ENCODE results near the gene XPNPEP3.
A peak's percentile ranks its signal among the peaks of the same experiment; 100 is the strongest.

XPNPEP3 gene

DNA sequence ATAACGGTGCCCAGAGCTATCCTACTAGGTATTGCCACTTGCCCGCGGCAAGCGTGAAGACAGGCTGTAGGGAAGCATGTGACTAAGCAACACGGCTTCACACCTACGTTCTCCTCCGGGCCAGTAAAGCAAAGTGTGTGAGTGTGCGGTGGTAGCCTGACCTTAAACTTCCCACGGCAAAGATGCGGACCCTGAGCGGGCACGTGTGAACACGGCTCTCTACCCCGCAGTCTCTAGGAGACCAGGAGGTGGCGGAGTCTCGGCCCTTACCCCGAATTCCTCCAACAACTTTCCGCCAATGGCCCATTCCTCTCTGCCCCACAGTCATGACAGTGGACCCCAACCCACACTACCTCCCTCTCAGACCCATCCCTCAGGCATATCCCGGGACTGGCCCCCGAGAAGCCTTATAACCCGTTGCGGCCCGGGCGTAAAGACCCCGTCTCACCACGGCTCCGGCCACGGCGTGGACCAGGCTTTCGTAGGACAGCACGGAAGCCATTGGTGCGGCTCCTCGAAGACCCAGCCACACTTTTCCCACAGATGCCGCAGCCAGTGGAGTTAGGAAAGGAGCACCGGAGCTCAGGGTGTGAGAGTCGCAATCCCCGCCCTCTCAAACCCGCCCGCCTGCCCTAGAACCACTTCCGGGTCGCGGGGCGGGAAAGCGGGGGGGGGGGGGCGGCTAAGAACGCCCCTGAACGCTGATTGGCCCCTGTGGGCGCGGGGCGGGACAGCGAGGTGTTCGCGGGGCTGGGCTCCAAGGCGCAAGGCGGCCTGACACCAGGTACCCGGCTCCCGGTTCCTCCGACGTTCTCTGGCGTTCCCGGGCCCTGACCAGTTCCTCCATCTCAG, 38.0 kb upstream of the XPNPEP3 start, which contains the start of gene SLC25A17:
Gene SLC25A17 (minus strand): TSS at position 600 of the 852 bp plus-strand sequence. CDS start 98 bp downstream, at position 502.
- no peak for TF ChIP-seq TAF1 (IDR thresholded peaks at IDR 0.05; ENCODE audit: borderline replicate concordance, insufficient read depth, low read length)
- TF ChIP-seq POLR2AphosphoS5 (IDR thresholded peaks at IDR 0.05; ENCODE audit: low read depth, low read length): peak; percentile 73

GRCh38 chr22:40819599-40820140, 37.3 kb upstream of the XPNPEP3 start:
- TF ChIP-seq SIN3A (IDR thresholded peaks at IDR 0.05; ENCODE audit: borderline replicate concordance, insufficient read depth, low read length): no peak
- no peak for TF ChIP-seq FOXP2 (optimal IDR thresholded peaks at IDR 0.05; ENCODE audit: borderline replicate concordance, extremely low read depth, extremely low read length, insufficient read depth)
- TF ChIP-seq REST (IDR thresholded peaks at IDR 0.05; ENCODE audit: insufficient read depth in 1 of 2, low read depth in 2 of 2, low read length in 2 of 2): no peak
- no peak for TF ChIP-seq POLR2AphosphoS5 (IDR thresholded peaks at IDR 0.05; ENCODE audit: low read depth, low read length)
- no peak for TF ChIP-seq TAF1 (IDR thresholded peaks at IDR 0.05; ENCODE audit: borderline replicate concordance, insufficient read depth, low read length)

GRCh38 chr22:40823426-40823825, 33.5 kb upstream of the XPNPEP3 start:
- TF ChIP-seq TAF1 (IDR thresholded peaks at IDR 0.05; ENCODE audit: borderline replicate concordance, insufficient read depth, low read length) (no peak), REST (IDR thresholded peaks at IDR 0.05; ENCODE audit: insufficient read depth in 1 of 2, low read depth in 2 of 2, low read length in 2 of 2) (no peak), POLR2AphosphoS5 (IDR thresholded peaks at IDR 0.05; ENCODE audit: low read depth, low read length) (no peak), SIN3A (IDR thresholded peaks at IDR 0.05; ENCODE audit: borderline replicate concordance, insufficient read depth, low read length) (no peak), FOXP2 (optimal IDR thresholded peaks at IDR 0.05; ENCODE audit: borderline replicate concordance, extremely low read depth, extremely low read length, insufficient read depth) (no peak)

- TF ChIP-seq POLR2AphosphoS5 (IDR thresholded peaks at IDR 0.05; ENCODE audit: low read depth, low read length): no peak
- no peak for TF ChIP-seq REST (IDR thresholded peaks at IDR 0.05; ENCODE audit: insufficient read depth in 1 of 2, low read depth in 2 of 2, low read length in 2 of 2)
- no peak for TF ChIP-seq TAF1 (IDR thresholded peaks at IDR 0.05; ENCODE audit: borderline replicate concordance, insufficient read depth, low read length)
- TF ChIP-seq FOXP2 (optimal IDR thresholded peaks at IDR 0.05; ENCODE audit: borderline replicate concordance, extremely low read depth, extremely low read length, insufficient read depth): no peak
- TF ChIP-seq SIN3A (IDR thresholded peaks at IDR 0.05; ENCODE audit: borderline replicate concordance, insufficient read depth, low read length): no peak
These were observed 29.8 kb upstream of the XPNPEP3 start for GRCh38 chr22:40826984-40827741.

DNA sequence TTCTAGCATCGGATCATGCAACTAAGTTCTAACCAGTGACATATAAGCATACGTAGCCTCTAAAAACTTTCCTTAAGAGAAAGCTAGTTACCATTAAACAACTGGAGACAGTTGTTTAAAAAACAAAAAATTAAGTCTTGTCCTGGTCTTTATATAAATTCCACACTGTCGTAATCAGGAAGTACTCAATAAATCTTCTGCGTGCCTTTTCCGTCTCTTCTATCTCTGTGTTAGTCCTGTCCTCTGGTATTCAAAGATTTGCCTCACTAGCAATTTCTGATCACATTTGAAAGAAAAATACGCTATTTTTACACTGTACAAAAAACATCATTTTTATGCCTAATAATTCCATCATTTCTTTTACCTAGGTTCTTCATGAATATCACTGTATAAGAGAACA, 27.8 kb upstream of the XPNPEP3 start:
- TF ChIP-seq REST (IDR thresholded peaks at IDR 0.05; ENCODE audit: insufficient read depth in 1 of 2, low read depth in 2 of 2, low read length in 2 of 2) (no peak), FOXP2 (optimal IDR thresholded peaks at IDR 0.05; ENCODE audit: borderline replicate concordance, extremely low read depth, extremely low read length, insufficient read depth) (no peak), TAF1 (IDR thresholded peaks at IDR 0.05; ENCODE audit: borderline replicate concordance, insufficient read depth, low read length) (no peak), SIN3A (IDR thresholded peaks at IDR 0.05; ENCODE audit: borderline replicate concordance, insufficient read depth, low read length) (no peak), POLR2AphosphoS5 (IDR thresholded peaks at IDR 0.05; ENCODE audit: low read depth, low read length) (no peak)
